Fibroblast of peridontal ligament (primary cell): ENCODE measurements around the gene ZGRF1.
A peak's percentile ranks its signal among the peaks of the same experiment; 100 is the strongest.
"Not testable (repeated sequence)": the region's sequence is repeated elsewhere in the genome, so short reads cannot be mapped to it uniquely, and the experiment has no call there.

Experiments used
- DNase-seq: peaks from one replicate; pipeline ENCODE4 v3.0.0-alpha.2; 2010; ENCODE audit errors: extremely low read depth

The ZGRF1 gene

GRCh38 chr4:112550728-112551127 is 86.0 kb downstream of the ZGRF1 start:
- peak; percentile 36 for DNase-seq

DNA sequence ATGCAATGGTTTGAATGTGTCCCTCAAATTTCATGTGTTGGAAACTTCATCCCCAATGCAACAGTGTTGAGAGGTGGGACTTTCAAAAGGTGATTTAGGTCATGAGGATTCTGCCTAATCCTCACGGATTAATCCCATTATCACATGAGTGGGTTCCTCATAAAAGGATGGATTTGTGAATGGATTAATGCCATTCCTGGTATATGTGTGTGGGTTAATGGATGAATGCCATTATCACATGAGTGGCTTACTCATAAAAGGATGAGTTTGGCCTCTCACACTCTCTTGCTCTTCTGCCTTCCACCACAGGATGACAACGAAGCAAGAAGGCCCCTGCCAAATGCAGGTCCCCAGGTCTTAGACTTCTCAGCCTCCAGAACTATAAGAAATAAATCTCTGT is 90.2 kb downstream of the ZGRF1 start:
- DNase-seq, result no peak

DNA sequence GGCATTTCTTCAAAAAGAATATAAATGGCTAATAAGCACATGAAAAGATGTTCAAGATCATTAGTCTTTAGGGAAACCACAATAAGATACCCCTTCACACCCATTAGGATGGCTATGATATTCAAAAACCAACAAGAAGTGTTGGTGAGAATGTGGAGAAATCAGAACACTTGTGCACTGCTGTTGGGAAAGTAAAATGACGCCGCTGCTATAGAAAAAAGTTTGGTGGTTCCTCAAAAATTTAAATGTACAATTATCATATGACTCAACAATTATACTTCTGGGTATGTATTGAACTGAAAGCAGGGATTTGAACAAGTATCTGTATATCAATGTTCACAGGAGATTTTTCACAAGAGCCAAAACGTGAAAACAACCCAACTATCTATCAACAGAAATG is 91.4 kb downstream of the ZGRF1 start:
- no peak for DNase-seq

DNA sequence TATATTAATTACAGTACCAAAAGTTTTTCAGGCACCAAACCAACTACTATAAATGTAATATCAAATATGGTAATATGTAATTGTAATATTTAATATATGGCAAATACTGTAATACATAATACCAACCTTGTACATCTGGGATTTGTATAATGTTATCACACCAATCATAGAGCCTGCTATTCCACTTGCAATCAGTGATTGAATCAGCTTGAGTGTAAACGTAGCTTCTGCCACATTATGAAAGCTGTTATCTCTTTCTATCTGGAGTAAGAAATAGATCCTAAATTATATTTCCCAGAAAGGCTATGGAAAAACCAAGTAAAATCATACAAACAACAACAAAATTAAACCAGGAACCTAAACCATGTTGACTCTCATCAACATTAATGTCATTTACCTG is 96.0 kb downstream of the ZGRF1 start:
- no peak for DNase-seq

DNA sequence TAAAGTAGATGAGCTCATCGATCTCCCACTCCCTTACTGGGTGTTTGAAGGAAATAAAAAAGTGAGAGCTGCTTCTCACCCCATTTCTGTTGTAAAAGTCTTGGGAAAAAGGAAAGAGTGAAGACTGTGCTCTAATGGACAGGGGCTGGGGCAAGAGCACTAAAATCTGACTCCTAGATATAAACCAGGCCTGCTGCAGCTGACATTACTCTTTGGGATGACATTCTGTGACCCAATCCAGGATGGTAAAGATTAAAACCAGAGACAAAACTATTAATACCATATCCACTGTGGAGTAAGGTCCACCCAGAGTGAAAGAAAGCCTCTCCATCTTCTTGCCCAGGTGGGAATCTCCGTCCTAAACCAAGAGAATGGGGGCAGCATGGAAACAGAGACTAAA is 100.6 kb downstream of the ZGRF1 start:
- DNase-seq, result no peak

GRCh38 chr4:112532267-112532666 is 104.4 kb downstream of the ZGRF1 start:
- DNase-seq, result no peak

- no peak for DNase-seq
Observed at GRCh38 chr4:112531146-112531545, 105.6 kb downstream of the ZGRF1 start.

- peak; percentile 50 for DNase-seq
Observed at GRCh38 chr4:112526061-112526460, 110.6 kb downstream of the ZGRF1 start.

GRCh38 chr4:112523764-112524505 is 112.8 kb downstream of the ZGRF1 start:
- DNase-seq, result no peak

DNA sequence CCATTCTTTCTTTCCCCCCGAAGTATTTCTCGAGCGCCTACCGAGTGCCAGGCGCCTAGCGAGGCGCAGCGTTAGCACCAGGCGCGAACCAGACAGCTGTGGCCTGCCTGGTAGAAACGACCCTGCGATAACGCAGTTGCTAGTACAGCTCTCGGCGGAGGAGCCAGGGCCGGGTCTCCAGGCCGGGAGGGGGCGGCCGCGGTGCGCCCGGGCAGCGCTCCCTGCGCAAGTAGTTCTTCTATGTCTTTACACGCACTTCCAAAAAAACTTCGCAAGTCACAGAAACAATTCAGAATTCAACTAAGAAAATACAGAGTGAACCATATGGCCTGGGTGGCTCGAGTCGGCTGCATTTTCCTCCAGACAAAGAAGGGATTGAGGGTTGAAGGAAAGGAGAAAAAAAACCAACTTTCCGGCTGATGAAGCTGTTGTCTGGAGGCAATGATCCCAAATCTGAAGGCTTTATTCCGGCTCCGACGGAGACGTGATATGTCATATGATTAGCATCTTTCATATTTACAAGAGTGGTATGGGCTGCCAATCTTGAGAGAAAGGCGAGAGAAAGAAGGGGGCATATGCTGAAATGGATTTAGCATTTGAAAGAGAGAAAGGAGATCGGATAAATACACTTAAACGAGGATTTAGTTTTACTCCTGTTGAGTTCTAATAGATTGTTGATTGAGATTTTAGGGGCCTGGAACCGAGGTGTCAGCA is 113.5 kb downstream of the ZGRF1 start:
- peak; percentile 24 for DNase-seq

GRCh38 chr4:112522431-112522830 is 114.3 kb downstream of the ZGRF1 start:
- not testable (repeated sequence) for DNase-seq

GRCh38 chr4:112521123-112522023 is 115.3 kb downstream of the ZGRF1 start:
- DNase-seq, result no peak

GRCh38 chr4:112520598-112521122 is 116.0 kb downstream of the ZGRF1 start:
- DNase-seq, result no peak

DNA sequence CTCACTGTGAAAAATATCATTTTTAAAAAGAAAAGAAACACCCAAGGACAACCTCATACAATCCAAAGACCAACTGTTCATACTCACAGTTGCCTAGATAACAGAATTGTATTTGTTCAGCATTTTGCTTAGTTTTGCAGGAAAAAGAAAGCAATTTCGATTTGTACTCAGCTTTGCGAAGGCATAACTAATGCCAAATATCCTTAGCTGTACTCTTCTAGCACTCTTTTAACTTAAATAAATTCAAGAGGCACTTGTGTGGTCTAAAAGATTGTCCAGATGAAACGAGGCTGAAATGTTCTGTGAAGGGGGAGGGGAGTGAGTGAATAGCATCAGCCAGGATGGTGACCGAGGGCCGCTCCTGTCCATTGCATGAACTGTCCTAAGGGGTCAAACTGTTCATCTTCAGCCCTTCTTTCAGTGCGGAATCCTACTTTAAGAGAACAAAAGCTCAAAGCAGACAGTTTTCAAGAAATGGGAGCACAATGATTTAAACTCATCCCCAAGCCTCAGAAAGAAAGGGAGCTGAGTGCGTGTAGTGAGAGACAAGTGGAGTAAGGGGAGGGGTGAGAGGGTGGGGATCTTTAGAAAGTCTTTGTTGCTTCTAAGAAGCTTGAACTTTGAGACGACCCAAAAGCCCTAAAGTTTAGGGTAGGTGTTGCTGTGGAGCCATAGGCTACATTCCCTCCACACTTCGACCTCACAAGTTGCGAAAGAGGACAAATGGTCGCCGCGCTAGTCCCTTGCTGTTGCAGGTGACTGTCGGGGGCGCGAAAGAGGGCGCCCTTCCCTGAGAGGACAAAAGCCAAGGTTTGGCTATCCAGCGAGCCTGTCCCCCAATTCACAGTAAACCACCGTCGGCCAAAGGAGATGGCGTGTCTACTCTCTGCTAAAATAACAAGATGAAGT is 116.8 kb downstream of the ZGRF1 start:
- no peak for DNase-seq

DNA sequence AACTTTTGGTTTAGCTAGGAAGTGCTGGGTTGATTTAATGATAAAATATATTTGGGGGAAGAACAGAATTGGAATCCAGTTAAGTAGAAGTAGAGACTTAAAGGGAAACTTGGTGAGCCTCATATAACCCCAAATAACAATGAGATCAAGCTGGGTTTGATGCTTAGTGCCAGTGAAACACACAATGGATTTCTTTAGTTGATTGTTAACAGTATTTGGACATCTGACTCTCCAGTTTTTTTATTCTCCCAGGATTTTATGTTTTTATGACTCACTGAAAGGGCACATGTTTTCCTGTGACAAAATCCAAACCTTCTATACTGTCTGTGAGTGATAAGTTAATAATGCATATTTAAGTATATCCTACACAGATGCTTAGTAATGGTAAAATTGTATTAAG is 118.0 kb downstream of the ZGRF1 start:
- DNase-seq, result no peak

- no peak for DNase-seq
Observed at GRCh38 chr4:112517911-112518310, 118.8 kb downstream of the ZGRF1 start.

GRCh38 chr4:112517067-112517634 is 119.6 kb downstream of the ZGRF1 start:
- DNase-seq, result no peak

DNA sequence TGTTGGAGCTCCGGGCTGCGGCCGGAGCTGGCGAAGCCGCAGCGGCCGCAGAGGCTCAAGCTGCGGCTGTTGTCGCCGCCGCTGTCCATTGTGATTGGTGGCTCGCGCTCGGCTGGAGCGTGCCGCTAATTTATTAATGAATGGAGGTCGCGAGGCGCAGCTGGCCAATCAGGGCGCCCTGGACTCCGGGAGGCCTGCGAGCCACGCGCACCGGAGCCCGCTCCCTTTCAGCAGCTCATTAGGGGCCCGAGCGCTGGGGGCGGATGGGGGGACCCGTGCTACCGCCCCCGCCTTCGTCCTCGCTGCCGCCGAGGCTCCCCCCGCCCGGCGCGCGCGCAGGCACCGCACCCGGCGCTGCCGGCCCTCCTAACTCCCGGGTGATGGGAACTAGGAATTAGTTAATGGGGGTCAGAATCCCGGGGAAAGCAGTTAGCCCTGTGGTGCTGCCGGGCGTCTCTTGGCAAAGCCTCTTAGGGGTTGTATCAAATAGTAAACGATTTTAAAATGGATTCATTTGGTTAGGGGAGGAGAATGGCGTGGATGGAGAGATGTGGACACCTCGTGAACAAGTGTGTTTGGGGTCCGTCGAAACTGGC is 120.1 kb downstream of the ZGRF1 start:
- DNase-seq, result no peak

GRCh38 chr4:112516066-112516470 is 120.6 kb downstream of the ZGRF1 start, which contains the start of gene NEUROG2:
NEUROG2 (minus strand) TSS chr4:112516180; CDS start chr4:112515475, 705 bp downstream.
- DNase-seq, result no peak
